SK-N-SH (cell line): Measurements from ENCODE around the gene DCP1B. TPM values are rescaled to one million over a fixed set of nuclear protein-coding genes. Genes with fewer than 3 reads are reported as not detected.

Source experiments
- CTCF ChIA-PET: fragments of 300-600, 350-600 bp; formaldehyde crosslinking; extraction: SDS; loops from one replicate; lab custom pipeline; 2021; lab: Yijun Ruan, JAX
- POLR2A ChIA-PET: fragments of 350-600 bp; sonication (Branson Sonifier 250); formaldehyde crosslinking; extraction: SDS; loops from one replicate; lab custom pipeline; 2020; ENCODE audit warnings: antibody characterized with exemption, inconsistent platforms; lab: Yijun Ruan, JAX
- DNase-seq: peaks from one replicate; pipeline ENCODE4 v3.0.0; 2012
- H2AFZ ChIP-seq: fragments of 200-600 bp; sonication (generic); 2 replicates; pipeline ENCODE4 v1.8.1; 2016; ENCODE audit warnings: antibody characterized with exemption, mild to moderate bottlenecking, low read depth
- H3F3A ChIP-seq: fragments of 200-600 bp; sonication (generic); replicated peaks from 2 replicates; pipeline ENCODE3; 2016; ENCODE audit warnings: antibody characterized with exemption, mild to moderate bottlenecking; ENCODE audit not compliant: insufficient read depth
- H3K27ac ChIP-seq, 2 experiments: fragments of 200-500 bp in 1 of 2; fragments of 200-600 bp in 1 of 2; sonication (Bioruptor generic) in 1 of 2; sonication (generic), shearing (Covaris generic) in 1 of 2; 2 replicates each; pipeline versions ENCODE4 v1.5.1 to v1.6.1; 2014 to 2016; ENCODE audit warnings: low read depth in 2 of 2, inconsistent platforms in 1 of 2, low read length in 1 of 2, mild to moderate bottlenecking in 1 of 2, mixed read lengths in 1 of 2
- H3K27me3 ChIP-seq: fragments of 200-600 bp; sonication (generic), shearing (Covaris generic); 2 replicates; pipeline ENCODE4 v1.6.1; 2016; ENCODE audit warnings: mixed run types; ENCODE audit not compliant: insufficient read depth
- H3K36me3 ChIP-seq, 2 experiments: fragments of 200-500 bp in 1 of 2; fragments of 200-600 bp in 1 of 2; sonication (Bioruptor generic) in 1 of 2; sonication (generic) in 1 of 2; replicated peaks in 1 of 2; 2 replicates each; pipeline versions ENCODE3 to v1.5.1; 2014 to 2016; ENCODE audit warnings: low read length in 1 of 2, mild to moderate bottlenecking in 1 of 2; ENCODE audit not compliant: insufficient read depth in 2 of 2, control insufficient read depth in 1 of 2
- H3K4me1 ChIP-seq, 2 experiments: fragments of 200-500 bp in 1 of 2; fragments of 200-600 bp in 1 of 2; sonication (Bioruptor generic) in 1 of 2; sonication (generic), shearing (Covaris generic) in 1 of 2; 2 replicates each; pipeline versions ENCODE4 v1.5.1 to v1.6.1; 2014 to 2016; ENCODE audit warnings: low read depth in 1 of 2, low read length in 1 of 2, mixed run types in 1 of 2; ENCODE audit not compliant: insufficient read depth in 2 of 2, control insufficient read depth in 1 of 2
- H3K4me2 ChIP-seq: fragments of 200-600 bp; sonication (generic), shearing (Covaris generic); 2 replicates; pipeline ENCODE4 v1.6.1; 2017; ENCODE audit warnings: mixed run types
- H3K4me3 ChIP-seq, 2 experiments: fragments of 200-500 bp in 1 of 2; fragments of 200-600 bp in 1 of 2; sonication (Bioruptor generic) in 1 of 2; sonication (generic), shearing (Covaris generic) in 1 of 2; 2 replicates each; pipeline versions ENCODE4 v1.5.1 to v1.8.1; 2014 to 2016; ENCODE audit warnings: low read depth in 2 of 2, inconsistent platforms in 1 of 2, low read length in 1 of 2, mild to moderate bottlenecking in 1 of 2, mixed read lengths in 1 of 2, moderate library complexity in 1 of 2
- H3K79me2 ChIP-seq: fragments of 200-600 bp; sonication (generic); 2 replicates; pipeline ENCODE4 v1.8.1; 2017; ENCODE audit warnings: mild to moderate bottlenecking; ENCODE audit not compliant: insufficient read depth
- H3K9ac ChIP-seq: fragments of 200-600 bp; sonication (generic); 2 replicates; pipeline ENCODE4 v1.6.1; 2017; ENCODE audit warnings: mixed run types
- H3K9me2 ChIP-seq: fragments of 200-600 bp; sonication (generic); 2 replicates; pipeline ENCODE4 v1.6.1; 2017; ENCODE audit warnings: mixed run types
- H3K9me3 ChIP-seq: fragments of 200-600 bp; sonication (generic); 2 replicates; pipeline ENCODE4 v1.6.1; 2017; ENCODE audit warnings: mixed run types, mild to moderate bottlenecking, moderate library complexity
- H4K20me1 ChIP-seq: fragments of 200-600 bp; sonication (generic); 2 replicates; pipeline ENCODE4 v1.6.1; 2017; ENCODE audit warnings: mild to moderate bottlenecking, mixed run types; ENCODE audit not compliant: insufficient read depth
- ELF1 ChIP-seq: IDR thresholded peaks from 2 replicates; pipeline ENCODE4 v1.4.0; 2012
- EP300 ChIP-seq, 2 experiments: IDR thresholded peaks; 2 replicates each; pipeline versions ENCODE4 v1.4.0 to v1.6.1; 2012; ENCODE audit warnings: borderline replicate concordance in 1 of 2, low read depth in 1 of 2, low read length in 1 of 2
- EZH2phosphoT487 ChIP-seq: fragments of 200-600 bp; sonication (generic); IDR thresholded peaks from 2 replicates; pipeline ENCODE4 v1.6.1; 2017; ENCODE audit warnings: low read depth, mixed run types, mild to moderate bottlenecking, antibody characterized with exemption, moderate library complexity, borderline replicate concordance
- FOSL2 ChIP-seq: IDR thresholded peaks from 2 replicates; pipeline ENCODE4 v1.4.0; 2012; ENCODE audit warnings: low read depth, mild to moderate bottlenecking, moderate library complexity, borderline replicate concordance
- FOXJ3 ChIP-seq: sonication (generic); formaldehyde crosslinking; IDR thresholded peaks from 2 replicates; pipeline ENCODE4 v1.5.1; 2020; ENCODE audit warnings: mild to moderate bottlenecking, missing genetic modification reagents
- GABPA ChIP-seq: IDR thresholded peaks from 2 replicates; pipeline ENCODE4 v1.4.0; 2012; ENCODE audit warnings: low read depth, mild to moderate bottlenecking
- MAX ChIP-seq: IDR thresholded peaks from 2 replicates; pipeline ENCODE4 v1.4.0; 2012; ENCODE audit warnings: low read depth
- MXI1 ChIP-seq: IDR thresholded peaks from 2 replicates; pipeline ENCODE4 v1.6.1; 2012; ENCODE audit warnings: mild to moderate bottlenecking, low read depth, low read length, improper control_type of control experiment
- NFIC ChIP-seq: IDR thresholded peaks from 2 replicates; pipeline ENCODE4 v1.4.0; 2012; ENCODE audit warnings: borderline replicate concordance
- PBX3 ChIP-seq: IDR thresholded peaks from 2 replicates; pipeline ENCODE4; 2012
- POLR2AphosphoS5 ChIP-seq: IDR thresholded peaks from 2 replicates; pipeline ENCODE4 v1.6.1; 2012; ENCODE audit warnings: low read depth, low read length
- RAD21 ChIP-seq: IDR thresholded peaks from 2 replicates; pipeline ENCODE4 v1.6.1; 2012; ENCODE audit warnings: mild to moderate bottlenecking, low read length
- RFX5 ChIP-seq: IDR thresholded peaks from 2 replicates; pipeline ENCODE4 v1.6.1; 2012; ENCODE audit warnings: mild to moderate bottlenecking, improper control_type of control experiment, low read length
- RXRA ChIP-seq: IDR thresholded peaks from 2 replicates; pipeline ENCODE4 v1.4.0; 2012; ENCODE audit warnings: low read depth, mild to moderate bottlenecking, borderline replicate concordance
- SMC3 ChIP-seq: IDR thresholded peaks from 2 replicates; pipeline ENCODE4 v1.6.1; 2012; ENCODE audit warnings: low read depth, low read length, improper control_type of control experiment
- TAF1 ChIP-seq: IDR thresholded peaks from 2 replicates; pipeline ENCODE4 v1.6.1; 2012; ENCODE audit warnings: low read depth, mild to moderate bottlenecking, low read length, moderate library complexity, borderline replicate concordance
- TCF12 ChIP-seq: IDR thresholded peaks from 2 replicates; pipeline ENCODE4 v1.4.0; 2012
- TEAD4 ChIP-seq: IDR thresholded peaks from 2 replicates; pipeline ENCODE4 v1.4.0; 2012; ENCODE audit warnings: mild to moderate bottlenecking, borderline replicate concordance; ENCODE audit not compliant: insufficient read depth
- USF2 ChIP-seq: fragments of 150-350 bp; IDR thresholded peaks from 2 replicates; pipeline ENCODE4 v1.6.1; 2017; ENCODE audit warnings: antibody characterized with exemption, low read length, low read depth, borderline replicate concordance
- YY1 ChIP-seq: IDR thresholded peaks from 2 replicates; pipeline ENCODE4 v1.4.0; 2012; ENCODE audit warnings: low read depth, mild to moderate bottlenecking
- ZBTB33 ChIP-seq: IDR thresholded peaks from 2 replicates; pipeline ENCODE4 v1.4.0; 2012; ENCODE audit warnings: low read depth, borderline replicate concordance
- WGBS: methylation state at CpG from one replicate; pipeline ENCODE4 v1.1.6; 2017; ENCODE audit warnings: low lambda C conversion rate; 5-methylcytosine and 5-hydroxymethylcytosine counted together
- polyA plus RNA-seq, 3 experiments: library from polyadenylated mRNA; depleted of rRNA; stranded (reverse); fragments of >200 nt; gene quantifications; 2 replicates each; pipeline ENCODE4 v1.2.3, GENCODE V29; 2012

The DCP1B gene
- polyA plus RNA-seq, 1 of the 3 experiments (the other 2 are of a cell fraction) = 18.8 TPM

- no peak for TF ChIP-seq RFX5
These were observed 55.4 kb downstream of the DCP1B start (continued) for GRCh38 chr12:1948883-1949282.

GRCh38 chr12:1947081-1947480 is 57.2 kb downstream of the DCP1B start:
- 45% methylated on average over 1 of the region's 1 CpG for WGBS
- no peak overlapping the region for H3K9ac ChIP-seq
- H3K4me2 ChIP-seq = no peak overlapping the region
- TF ChIP-seq GABPA (no peak), ELF1 (no peak), YY1 (no peak), TAF1 (no peak), MAX (no peak), RAD21 (no peak), TEAD4 (no peak), POLR2AphosphoS5 (no peak)
- no peaks in the 10 kb centered on the region for H3K9me3 ChIP-seq
- no peak overlapping the region for H2AFZ ChIP-seq
- no peaks in the 10 kb centered on the region for H3K27me3 ChIP-seq
- no peak for DNase-seq
- ChIA-PET CTCF (interaction anchor here (1.3 to 1.8 kb wide), 3 partner anchors 151 to 294 kb away, joined by 4 to 7 read pairs (median 4); no protein-coding TSS in a partner anchor), POLR2A (no interaction called here)
- no peak overlapping the region for H3K4me3 ChIP-seq
- no peaks in the 10 kb centered on the region for H3K9me2 ChIP-seq
- no peak overlapping the region for H3K27ac ChIP-seq
- H3K36me3 ChIP-seq = peaks cover 36 to 39% of the 10 kb centered on the region in 2 experiments
- no peaks in the 10 kb centered on the region for H4K20me1 ChIP-seq
- H3F3A ChIP-seq = peaks cover 5% of the 10 kb centered on the region
- H3K79me2 ChIP-seq = peaks cover 4% of the 10 kb centered on the region; the same call in 1 of the 2 replicates
- no peaks in the 10 kb centered on the region; a peak in 1 of 4 replicates for H3K4me1 ChIP-seq

- no peak overlapping the region for H3K9ac ChIP-seq
- 86% methylated on average over 3 of the region's 3 CpGs for WGBS
- no peaks in the 10 kb centered on the region for H4K20me1 ChIP-seq
- no peaks in the 10 kb centered on the region for H3K27me3 ChIP-seq
- H3K9me2 ChIP-seq = no peaks in the 10 kb centered on the region
- no peak overlapping the region for H3K27ac ChIP-seq
- H3K36me3 ChIP-seq = peaks cover 33 to 34% of the 10 kb centered on the region in 2 experiments
- POLR2A ChIA-PET = no interaction called here
- peaks cover 5% of the 10 kb centered on the region for H3F3A ChIP-seq
- H3K4me1 ChIP-seq = no peaks in the 10 kb centered on the region; a peak in 1 of 4 replicates
- CTCF ChIA-PET = interaction anchor here (0.7 to 1.8 kb wide), 3 partner anchors 151 to 316 kb away, joined by 3 to 7 read pairs (median 4); no protein-coding TSS in a partner anchor
- peaks cover 4% of the 10 kb centered on the region; the same call in 1 of the 2 replicates for H3K79me2 ChIP-seq
- H3K4me3 ChIP-seq = no peak overlapping the region
- no peak for DNase-seq
- no peak overlapping the region for H3K4me2 ChIP-seq
- no peaks in the 10 kb centered on the region for H3K9me3 ChIP-seq
- TF ChIP-seq NFIC (no peak), MXI1 (no peak), MAX (no peak), ZBTB33 (no peak), YY1 (no peak), FOXJ3 (CRISPR knock-in tag) (no peak), FOSL2 (no peak), PBX3 (no peak), USF2 (no peak), RXRA (no peak), EZH2phosphoT487 (no peak), GABPA (no peak), EP300 (IDR thresholded peaks at IDR 0.05; ENCODE audit: borderline replicate concordance in 1 of 2, low read depth in 1 of 2, low read length in 1 of 2) (no peak), SMC3 (no peak), TCF12 (no peak)
- no peak overlapping the region for H2AFZ ChIP-seq
These were observed 58.0 kb downstream of the DCP1B start for GRCh38 chr12:1946296-1946695.
